ENCODE results near the gene BAMBI. TPM values are rescaled to one million over a fixed set of nuclear protein-coding genes. Genes with fewer than 3 reads are reported as not detected.
"Not testable (repeated sequence)": the region's sequence is repeated elsewhere in the genome, so short reads cannot be mapped to it uniquely, and the experiment has no call there.

BAMBI gene
- total RNA-seq, 1 experiment from 2014 or later = 165 TPM

GRCh38 chr10:28644647-28645046 is 32.7 kb upstream of the BAMBI start:
- ChIA-PET POLR2A (no interaction called here), CTCF (no interaction called here)
- Mint-ChIP-seq H3K4me1 (ENCODE audit: low read depth, unreplicated experiment) (no peaks in the 10 kb centered on the region), H3K9me3 (ENCODE audit: unreplicated experiment) (no peaks in the 10 kb centered on the region), H3K36me3 (ENCODE audit: insufficient read depth, unreplicated experiment) (no peaks in the 10 kb centered on the region), H3K27ac (ENCODE audit: unreplicated experiment) (no peak overlapping the region), H3K27me3 (ENCODE audit: insufficient read depth, unreplicated experiment) (no peaks in the 10 kb centered on the region), H3K4me3 (ENCODE audit: unreplicated experiment) (no peak overlapping the region)
- Histone ChIP-seq H3K4me3 (ENCODE audit: low read depth, low read length) (no peak overlapping the region), H3K4me1 (no peaks in the 10 kb centered on the region), H3K27me3 (replicated peaks; ENCODE audit: control insufficient read depth, insufficient read depth, low read length) (no peaks in the 10 kb centered on the region), H3K36me3 (ENCODE audit: control insufficient read depth, insufficient read depth, low read length) (no peaks in the 10 kb centered on the region), H3K9me3 (peaks cover 7% of the 10 kb centered on the region)
- BruUV-seq (replicated peaks) = no TSS peak
- no peak for TF ChIP-seq CTCF (IDR thresholded peaks at IDR 0.05; ENCODE audit: insufficient read depth in 1 of 2, low read depth in 1 of 2, low read length in 1 of 2, severe bottlenecking in 1 of 2, unreplicated experiment in 1 of 2)
- intact Hi-C loops (cut with micrococcal nuclease; ENCODE audit: unreplicated experiment) = no loop called here
- no peak for DNase-seq

- Mint-ChIP-seq H3K9me3 (ENCODE audit: unreplicated experiment) (no peaks in the 10 kb centered on the region), H3K27ac (ENCODE audit: unreplicated experiment) (no peak overlapping the region), H3K4me3 (ENCODE audit: unreplicated experiment) (no peak overlapping the region), H3K36me3 (ENCODE audit: insufficient read depth, unreplicated experiment) (no peaks in the 10 kb centered on the region), H3K4me1 (ENCODE audit: low read depth, unreplicated experiment) (no peaks in the 10 kb centered on the region), H3K27me3 (ENCODE audit: insufficient read depth, unreplicated experiment) (no peaks in the 10 kb centered on the region)
- TF ChIP-seq CTCF (IDR thresholded peaks at IDR 0.05; ENCODE audit: insufficient read depth in 1 of 2, low read depth in 1 of 2, low read length in 1 of 2, severe bottlenecking in 1 of 2, unreplicated experiment in 1 of 2) = no peak
- CTCF ChIA-PET = interaction anchor here (1.0 kb wide), 1 partner anchor 653 kb away, joined by 3 read pairs; no protein-coding TSS in a partner anchor
- Histone ChIP-seq H3K9me3 (peaks cover 7% of the 10 kb centered on the region), H3K27me3 (replicated peaks; ENCODE audit: control insufficient read depth, insufficient read depth, low read length) (no peaks in the 10 kb centered on the region), H3K4me3 (ENCODE audit: low read depth, low read length) (no peak overlapping the region), H3K36me3 (ENCODE audit: control insufficient read depth, insufficient read depth, low read length) (no peaks in the 10 kb centered on the region), H3K4me1 (no peaks in the 10 kb centered on the region)
- BruUV-seq (replicated peaks) = no TSS peak
- no peak for DNase-seq
- intact Hi-C loops (cut with micrococcal nuclease; ENCODE audit: unreplicated experiment) = no loop called here
- POLR2A ChIA-PET = interaction anchor here (0.6 kb wide), 1 partner anchor 340 kb away, joined by 4 read pairs; no protein-coding TSS in a partner anchor
These were observed 25.2 kb upstream of the BAMBI start for GRCh38 chr10:28652106-28652505.

- no TSS peak for BruUV-seq (replicated peaks)
- Histone ChIP-seq H3K27me3 (replicated peaks; ENCODE audit: control insufficient read depth, insufficient read depth, low read length) (no peaks in the 10 kb centered on the region), H3K4me1 (no peaks in the 10 kb centered on the region), H3K9me3 (peaks cover 7% of the 10 kb centered on the region), H3K36me3 (ENCODE audit: control insufficient read depth, insufficient read depth, low read length) (no peaks in the 10 kb centered on the region), H3K4me3 (ENCODE audit: low read depth, low read length) (no peak overlapping the region)
- H3K36me3 Mint-ChIP-seq (ENCODE audit: insufficient read depth, unreplicated experiment) = no peaks in the 10 kb centered on the region
- DNase-seq = no peak
- no peaks in the 10 kb centered on the region for H3K9me3 Mint-ChIP-seq (ENCODE audit: unreplicated experiment)
- H3K4me3 Mint-ChIP-seq (ENCODE audit: unreplicated experiment) = no peak overlapping the region
- no peak overlapping the region for H3K27ac Mint-ChIP-seq (ENCODE audit: unreplicated experiment)
- intact Hi-C loops (cut with micrococcal nuclease; ENCODE audit: unreplicated experiment) = no loop called here
- no peaks in the 10 kb centered on the region for H3K27me3 Mint-ChIP-seq (ENCODE audit: insufficient read depth, unreplicated experiment)
- POLR2A ChIA-PET = interaction anchor here (0.6 kb wide), 1 partner anchor 49 kb away, joined by 3 read pairs; no protein-coding TSS in a partner anchor
- TF ChIP-seq CTCF (IDR thresholded peaks at IDR 0.05; ENCODE audit: insufficient read depth in 1 of 2, low read depth in 1 of 2, low read length in 1 of 2, severe bottlenecking in 1 of 2, unreplicated experiment in 1 of 2) = no peak
- no peaks in the 10 kb centered on the region for H3K4me1 Mint-ChIP-seq (ENCODE audit: low read depth, unreplicated experiment)
- CTCF ChIA-PET = interaction anchor here (0.6 to 1.0 kb wide), 2 partner anchors 447 to 652 kb away, joined by 3 read pairs; no protein-coding TSS in a partner anchor
These were observed 24.6 kb upstream of the BAMBI start for GRCh38 chr10:28652703-28653102.

- H3K27me3 ChIP-seq (replicated peaks; ENCODE audit: control insufficient read depth, insufficient read depth, low read length); DNase-seq; H3K36me3 ChIP-seq (ENCODE audit: control insufficient read depth, insufficient read depth, low read length); intact Hi-C loops (cut with micrococcal nuclease; ENCODE audit: unreplicated experiment); H3K4me3 ChIP-seq (ENCODE audit: low read depth, low read length); H3K4me1 ChIP-seq; POLR2A ChIA-PET; BruUV-seq (replicated peaks); H3K27ac Mint-ChIP-seq (ENCODE audit: unreplicated experiment); H3K27me3 Mint-ChIP-seq (ENCODE audit: insufficient read depth, unreplicated experiment); H3K4me1 Mint-ChIP-seq (ENCODE audit: low read depth, unreplicated experiment); H3K9me3 Mint-ChIP-seq (ENCODE audit: unreplicated experiment); H3K9me3 ChIP-seq; H3K36me3 Mint-ChIP-seq (ENCODE audit: insufficient read depth, unreplicated experiment); H3K4me3 Mint-ChIP-seq (ENCODE audit: unreplicated experiment); CTCF ChIA-PET: not testable (repeated sequence)
These were observed 18.5 kb upstream of the BAMBI start for GRCh38 chr10:28658824-28659223.
